GM23338 (cell line): ENCODE measurements around the gene RBP3. TPM values are rescaled to one million over a fixed set of nuclear protein-coding genes. Genes with fewer than 3 reads are reported as not detected.

Experiments used
- ATAC-seq: fragments of 200-7000 bp; cut with Tn5 transposase; 3 replicates; pipeline ENCODE4 v1.9.1; 2020
- DNase-seq: peaks from one replicate; pipeline ENCODE4 v3.0.0-alpha.2; 2015; ENCODE audit warnings: low spot score
- H2AFZ ChIP-seq: fragments of 200-600 bp; sonication (generic); 2 replicates; pipeline ENCODE4 v1.8.0; 2016; ENCODE audit warnings: antibody characterized with exemption, mild to moderate bottlenecking, moderate library complexity
- H3F3A ChIP-seq: fragments of 200-600 bp; sonication (generic); replicated peaks from 2 replicates; pipeline ENCODE4 v1.8.0; 2017; ENCODE audit warnings: antibody characterized with exemption, mixed run types, low read depth
- H3K27ac ChIP-seq: fragments of 200-600 bp; sonication (generic); 2 replicates; pipeline ENCODE4 v1.6.1; 2016; ENCODE audit warnings: low read depth
- H3K27me3 ChIP-seq: fragments of 200-600 bp; sonication (generic); 2 replicates; pipeline ENCODE4 v1.8.0; 2016; ENCODE audit warnings: mild to moderate bottlenecking, mixed run types, moderate library complexity; ENCODE audit not compliant: insufficient read depth
- H3K36me3 ChIP-seq: fragments of 200-600 bp; sonication (generic); 2 replicates; pipeline ENCODE4 v1.8.0; 2016; ENCODE audit warnings: mild to moderate bottlenecking; ENCODE audit not compliant: insufficient read depth
- H3K4me1 ChIP-seq: fragments of 200-600 bp; sonication (generic); 2 replicates; pipeline ENCODE4 v1.8.0; 2016; ENCODE audit warnings: mild to moderate bottlenecking, moderate library complexity; ENCODE audit not compliant: insufficient read depth
- H3K4me2 ChIP-seq: fragments of 200-600 bp; sonication (generic); 2 replicates; pipeline ENCODE4 v1.7.1; 2017; ENCODE audit warnings: mixed run types
- H3K4me3 ChIP-seq: fragments of 200-600 bp; sonication (generic); 2 replicates; pipeline ENCODE4 v1.6.1; 2016; ENCODE audit warnings: mixed run types
- H3K79me2 ChIP-seq: fragments of 200-600 bp; sonication (generic); replicated peaks from 2 replicates; pipeline ENCODE4 v1.8.0; 2017; ENCODE audit warnings: mild to moderate bottlenecking; ENCODE audit not compliant: insufficient read depth
- H3K9me2 ChIP-seq: fragments of 200-600 bp; sonication (generic); 2 replicates; pipeline ENCODE4 v1.8.0; 2017; ENCODE audit not compliant: insufficient read depth
- H4K20me1 ChIP-seq: fragments of 200-600 bp; sonication (generic); replicated peaks from 2 replicates; pipeline ENCODE4 v1.8.0; 2017; ENCODE audit warnings: mild to moderate bottlenecking; ENCODE audit not compliant: insufficient read depth
- H3K27ac Mint-ChIP-seq: 2 replicates; pipeline ENCODE4 v1.8.0; 2020; ENCODE audit warnings: inconsistent platforms, mild to moderate bottlenecking, moderate library complexity, mixed read lengths
- H3K27me3 Mint-ChIP-seq: 3 replicates; pipeline ENCODE4 v1.8.0; 2022; ENCODE audit warnings: low read depth, mild to moderate bottlenecking, moderate library complexity, mixed read lengths, inconsistent platforms; ENCODE audit not compliant: insufficient read depth, poor library complexity
- H3K36me3 Mint-ChIP-seq: 3 replicates; pipeline ENCODE4 v1.8.0; 2021; ENCODE audit warnings: low read depth, mild to moderate bottlenecking, inconsistent platforms, moderate library complexity, mixed read lengths
- H3K4me1 Mint-ChIP-seq: 3 replicates; pipeline ENCODE4 v1.8.0; 2020; ENCODE audit warnings: mild to moderate bottlenecking, inconsistent platforms, mixed read lengths
- H3K4me3 Mint-ChIP-seq: 3 replicates; pipeline ENCODE4 v1.8.0; 2021; ENCODE audit warnings: moderate library complexity, mild to moderate bottlenecking, inconsistent platforms, mixed read lengths
- H3K9me3 Mint-ChIP-seq: 3 replicates; pipeline ENCODE4 v1.8.0; 2020; ENCODE audit warnings: moderate library complexity, mild to moderate bottlenecking, inconsistent platforms, mixed read lengths
- CTCF ChIP-seq, 2 experiments: fragments of 200-600 bp in 1 of 2; sonication (generic) in 1 of 2; conservative IDR thresholded peaks; 2 replicates each; pipeline versions ENCODE4 v1.5.1 to v1.6.1; 2016 to 2017; ENCODE audit warnings: antibody characterized with exemption in 2 of 2, low read depth in 2 of 2, mild to moderate bottlenecking in 2 of 2, moderate library complexity in 1 of 2
- ETS1 ChIP-seq: IDR thresholded peaks from 2 replicates; pipeline ENCODE4 v1.6.1; 2016; ENCODE audit warnings: antibody characterized with exemption
- EZH2 ChIP-seq: fragments of 200-600 bp; sonication (generic); IDR thresholded peaks from one replicate; pipeline ENCODE4 v1.8.0; 2017; ENCODE audit warnings: antibody characterized with exemption, mild to moderate bottlenecking, low read depth; ENCODE audit not compliant: unreplicated experiment
- EZH2phosphoT487 ChIP-seq: fragments of 200-600 bp; sonication (generic); IDR thresholded peaks from one replicate; pipeline ENCODE4 v1.8.1; 2018; ENCODE audit warnings: antibody characterized with exemption; ENCODE audit not compliant: unreplicated experiment
- JUNB ChIP-seq: IDR thresholded peaks from one replicate; pipeline ENCODE4 v1.6.1; 2016; ENCODE audit warnings: antibody characterized with exemption; ENCODE audit not compliant: unreplicated experiment
- NANOG ChIP-seq: IDR thresholded peaks from 2 replicates; pipeline ENCODE4 v1.6.1; 2016; ENCODE audit warnings: antibody characterized with exemption, borderline replicate concordance
- POLR2AphosphoS5 ChIP-seq: IDR thresholded peaks from 2 replicates; pipeline ENCODE4 v1.6.1; 2016; ENCODE audit warnings: antibody characterized with exemption, low read depth
- ZNF114 ChIP-seq: fragments of 250-450 bp; sonication (Bioruptor Pico); IDR thresholded peaks from 2 replicates; pipeline ENCODE4 v1.5.0; 2020; ENCODE audit warnings: mild to moderate bottlenecking, moderate library complexity
- ZNF331 ChIP-seq: fragments of 250-450 bp; sonication (Bioruptor Pico); IDR thresholded peaks from 2 replicates; pipeline ENCODE4 v1.5.0; 2020; ENCODE audit warnings: low read depth, mild to moderate bottlenecking, moderate library complexity
- ZNF462 ChIP-seq: fragments of 250-450 bp; sonication (Bioruptor Pico); IDR thresholded peaks from 2 replicates; pipeline ENCODE4 v1.5.0; 2020; ENCODE audit warnings: mild to moderate bottlenecking, moderate library complexity
- polyA plus RNA-seq: library from polyadenylated mRNA; unstranded; fragments of >200 nt; fragmentation: Nextera tagmentation; extraction: Ambion mirVana; gene quantifications from 2 replicates; pipeline ENCODE4 v1.2.1, GENCODE V29; 2016
- total RNA-seq: library from RNA; depleted of rRNA; stranded (reverse); fragments of >200 nt; shearing (Covaris generic); gene quantifications from 2 replicates; pipeline ENCODE4 v1.2.3, GENCODE V29; 2014

RBP3 gene
- total and polyA plus RNA-seq, 2 experiments from 2014 or later = not detected

GRCh38 chr10:47333532-47333931, 14.6 kb upstream of the RBP3 start (continued):
- TF ChIP-seq ZNF462 (CRISPR knock-in tag) = no peak

GRCh38 chr10:47334466-47335295, 13.5 kb upstream of the RBP3 start:
- H3K9me2 ChIP-seq = no peaks in the 10 kb centered on the region
- Mint-ChIP-seq H3K9me3 (no peaks in the 10 kb centered on the region), H3K27ac (no peak overlapping the region), H3K4me1 (peaks cover 4% of the 10 kb centered on the region), H3K36me3 (no peaks in the 10 kb centered on the region), H3K4me3 (no peak overlapping the region), H3K27me3 (peaks cover 5% of the 10 kb centered on the region)
- H3K4me1 ChIP-seq = no peaks in the 10 kb centered on the region
- ATAC-seq (no peak), DNase-seq (no peak)
- no peak overlapping the region for H2AFZ ChIP-seq
- no peak overlapping the region for H3K27ac ChIP-seq
- no peak overlapping the region for H3K4me2 ChIP-seq
- H3K79me2 ChIP-seq = no peaks in the 10 kb centered on the region
- no peaks in the 10 kb centered on the region for H3K27me3 ChIP-seq
- no peaks in the 10 kb centered on the region for H3K36me3 ChIP-seq
- no peaks in the 10 kb centered on the region for H3F3A ChIP-seq
- H4K20me1 ChIP-seq = no peaks in the 10 kb centered on the region
- no peak overlapping the region for H3K4me3 ChIP-seq
- no peak for TF ChIP-seq POLR2AphosphoS5
- TF ChIP-seq NANOG = no peak
- no peak for TF ChIP-seq JUNB
- TF ChIP-seq EZH2 = no peak
- TF ChIP-seq ETS1 = no peak
- TF ChIP-seq ZNF114 (CRISPR knock-in tag) = no peak
- TF ChIP-seq ZNF331 = no peak
- no peak for TF ChIP-seq EZH2phosphoT487
- no peak for TF ChIP-seq CTCF (conservative IDR thresholded peaks at IDR 0.05; ENCODE audit: low read depth in 2 of 2)
